ENCODE data around the gene TCFL5.
A peak's percentile ranks its signal among the peaks of the same experiment; 100 is the strongest.

The TCFL5 gene

GRCh38 chr20:62834967-62835730, 26.5 kb downstream of the TCFL5 start:
- DNase-seq (ENCODE audit: low read depth in 3 of 3): no peak

GRCh38 chr20:62832951-62833391, 28.7 kb downstream of the TCFL5 start:
- no peak for DNase-seq (ENCODE audit: low read depth in 3 of 3)

- no peak for DNase-seq (ENCODE audit: low read depth in 3 of 3)
Measured at GRCh38 chr20:62832212-62832922, 29.3 kb downstream of the TCFL5 start.

- no peak for DNase-seq (ENCODE audit: low read depth in 3 of 3)
Measured at GRCh38 chr20:62831854-62832211, 29.8 kb downstream of the TCFL5 start.

GRCh38 chr20:62831361-62831788, 30.2 kb downstream of the TCFL5 start:
- DNase-seq (ENCODE audit: low read depth in 3 of 3): no peak

- no peak for DNase-seq (ENCODE audit: low read depth in 3 of 3)
Measured at GRCh38 chr20:62830821-62831220, 30.8 kb downstream of the TCFL5 start.

- DNase-seq (ENCODE audit: low read depth in 3 of 3): no peak
Measured at GRCh38 chr20:62830251-62830650, 31.4 kb downstream of the TCFL5 start.

GRCh38 chr20:62829231-62830230, 32.1 kb downstream of the TCFL5 start:
- no peak for DNase-seq (ENCODE audit: low read depth in 3 of 3)

GRCh38 chr20:62828511-62829230, 33.0 kb downstream of the TCFL5 start:
- no peak for DNase-seq (ENCODE audit: low read depth in 3 of 3)

- DNase-seq (ENCODE audit: low read depth in 3 of 3): no peak
Measured at GRCh38 chr20:62828051-62828450, 33.6 kb downstream of the TCFL5 start.

- DNase-seq (ENCODE audit: low read depth in 3 of 3): no peak
Measured at GRCh38 chr20:62827311-62828038, 34.1 kb downstream of the TCFL5 start.

GRCh38 chr20:62826646-62827310, 34.8 kb downstream of the TCFL5 start:
- DNase-seq (ENCODE audit: low read depth in 3 of 3): no peak

GRCh38 chr20:62825986-62826645, 35.5 kb downstream of the TCFL5 start:
- DNase-seq (ENCODE audit: low read depth in 3 of 3): no peak

GRCh38 chr20:62825333-62825985, 36.2 kb downstream of the TCFL5 start:
- no peak for DNase-seq (ENCODE audit: low read depth in 3 of 3)

GRCh38 chr20:62824476-62825332, 36.9 kb downstream of the TCFL5 start:
- DNase-seq (ENCODE audit: low read depth in 3 of 3): peak in 1 of 3 experiments; percentile 32

- no peak for DNase-seq (ENCODE audit: low read depth in 3 of 3)
Measured at GRCh38 chr20:62823688-62824475, 37.7 kb downstream of the TCFL5 start.
